Sigmoid colon (tissue), 4 donors: ENCODE data around the gene TOM1.

ENCODE experiments used
- EP300 ChIP-seq, 4 donors: sonication (generic); formaldehyde crosslinking; IDR thresholded peaks; one replicate each; pipeline ENCODE4 v1.6.1; 2017; ENCODE audit warnings: antibody characterized with exemption in 4 of 4
- POLR2A ChIP-seq, 2 donors: fragments of 450-650 bp; IDR thresholded peaks; one replicate each; pipeline ENCODE4 v1.6.1; 2016; ENCODE audit warnings: antibody characterized with exemption in 2 of 2, mild to moderate bottlenecking in 2 of 2, moderate library complexity in 2 of 2
- TF ChIP-seq, protein P1 (sequence below), 4 experiments: fragments of 450-650 bp in 3 of 4; fragments of 200-600 bp in 1 of 4; IDR thresholded peaks; one replicate each; pipeline ENCODE4 v1.5.1; 2016 to 2019; ENCODE audit warnings: antibody characterized with exemption in 4 of 4, mild to moderate bottlenecking in 3 of 4, moderate library complexity in 2 of 4

DNA sequence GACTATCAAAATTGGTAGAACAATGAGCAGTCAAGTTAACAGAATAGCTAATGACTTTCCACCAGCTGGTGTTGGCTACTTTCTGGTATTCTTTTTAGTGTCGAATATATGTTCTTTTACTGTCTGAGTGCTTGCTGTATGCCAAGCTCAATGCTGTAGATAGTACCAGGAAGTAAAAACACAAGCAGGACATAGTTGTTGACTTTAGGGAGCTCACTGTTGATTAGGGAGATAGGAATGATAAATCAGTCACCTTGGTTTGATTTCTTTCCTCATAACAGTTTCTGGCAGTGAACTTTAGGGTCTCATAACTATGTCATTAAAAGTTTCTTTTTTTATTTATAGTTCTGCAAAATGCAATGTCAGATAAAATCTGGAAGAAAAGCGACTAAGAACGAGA lies 33.4 kb upstream of the TOM1 start:
- TF ChIP-seq EP300 (IDR thresholded peaks at IDR 0.05) (no peak), POLR2A (IDR thresholded peaks at IDR 0.05) (no peak)
- TF ChIP-seq, protein P1, sequence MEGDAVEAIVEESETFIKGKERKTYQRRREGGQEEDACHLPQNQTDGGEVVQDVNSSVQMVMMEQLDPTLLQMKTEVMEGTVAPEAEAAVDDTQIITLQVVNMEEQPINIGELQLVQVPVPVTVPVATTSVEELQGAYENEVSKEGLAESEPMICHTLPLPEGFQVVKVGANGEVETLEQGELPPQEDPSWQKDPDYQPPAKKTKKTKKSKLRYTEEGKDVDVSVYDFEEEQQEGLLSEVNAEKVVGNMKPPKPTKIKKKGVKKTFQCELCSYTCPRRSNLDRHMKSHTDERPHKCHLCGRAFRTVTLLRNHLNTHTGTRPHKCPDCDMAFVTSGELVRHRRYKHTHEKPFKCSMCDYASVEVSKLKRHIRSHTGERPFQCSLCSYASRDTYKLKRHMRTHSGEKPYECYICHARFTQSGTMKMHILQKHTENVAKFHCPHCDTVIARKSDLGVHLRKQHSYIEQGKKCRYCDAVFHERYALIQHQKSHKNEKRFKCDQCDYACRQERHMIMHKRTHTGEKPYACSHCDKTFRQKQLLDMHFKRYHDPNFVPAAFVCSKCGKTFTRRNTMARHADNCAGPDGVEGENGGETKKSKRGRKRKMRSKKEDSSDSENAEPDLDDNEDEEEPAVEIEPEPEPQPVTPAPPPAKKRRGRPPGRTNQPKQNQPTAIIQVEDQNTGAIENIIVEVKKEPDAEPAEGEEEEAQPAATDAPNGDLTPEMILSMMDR (IDR thresholded peaks at IDR 0.05), result no peak
